ENCODE data around the gene PLCD1. TPM values are rescaled to one million over a fixed set of nuclear protein-coding genes. Genes with fewer than 3 reads are reported as not detected.

Gene PLCD1
- total RNA-seq, 1 experiment from 2014 or later = 13.5 TPM

GRCh38 chr3:38007754-38008090 lies 21.7 kb downstream of the PLCD1 start:
- Histone ChIP-seq H3K27ac (no peak overlapping the region), H3K9me3 (ENCODE audit: insufficient read depth, low read depth) (no peaks in the 10 kb centered on the region), H4K20me1 (ENCODE audit: insufficient read depth) (no peaks in the 10 kb centered on the region), H3K4me2 (no peak overlapping the region), H3K4me3 (no peak overlapping the region), H3K36me3 (ENCODE audit: low read depth) (no peaks in the 10 kb centered on the region), H3F3A (ENCODE audit: insufficient read depth, low read depth) (no peaks in the 10 kb centered on the region; the same call in 1 of the 2 replicates), H3K27me3 (ENCODE audit: insufficient read depth, low read depth) (no peaks in the 10 kb centered on the region), H3K4me1 (replicated peaks; ENCODE audit: insufficient read depth) (no peaks in the 10 kb centered on the region), H2AFZ (no peak overlapping the region), H3K9me2 (ENCODE audit: insufficient read depth) (no peaks in the 10 kb centered on the region), H3K79me2 (ENCODE audit: low read depth) (no peaks in the 10 kb centered on the region)
- TF ChIP-seq EZH2 (IDR thresholded peaks at IDR 0.05; ENCODE audit: low read depth) = no peak
- TF ChIP-seq CTCF (conservative IDR thresholded peaks at IDR 0.05) = no peak
- POLR2A ChIA-PET (ENCODE audit: unreplicated experiment) = no interaction called here
- BruUV-seq (replicated peaks) = no TSS peak
- CTCF ChIA-PET = no interaction called here
- intact Hi-C loops (cut with micrococcal nuclease; ENCODE audit: unreplicated experiment) = loop anchor here (10.0 kb wide), 1 partner anchor 337 kb away; the partner anchor contains the start of gene XYLB
- no peak for DNase-seq

GRCh38 chr3:38006445-38006995 lies 22.9 kb downstream of the PLCD1 start:
- no peaks in the 10 kb centered on the region for H3K9me3 ChIP-seq (ENCODE audit: insufficient read depth, low read depth)
- no peak for DNase-seq
- H3K36me3 ChIP-seq (ENCODE audit: low read depth) = no peaks in the 10 kb centered on the region
- no peak overlapping the region for H3K27ac ChIP-seq
- no peak overlapping the region for H3K4me2 ChIP-seq
- H3K4me3 ChIP-seq = no peak overlapping the region
- no peaks in the 10 kb centered on the region for H3K9me2 ChIP-seq (ENCODE audit: insufficient read depth)
- H3K4me1 ChIP-seq (replicated peaks; ENCODE audit: insufficient read depth) = no peaks in the 10 kb centered on the region
- H3K27me3 ChIP-seq (ENCODE audit: insufficient read depth, low read depth) = no peaks in the 10 kb centered on the region
- H3K79me2 ChIP-seq (ENCODE audit: low read depth) = no peaks in the 10 kb centered on the region
- no TSS peak for BruUV-seq (replicated peaks)
- no peak overlapping the region for H2AFZ ChIP-seq
- ChIA-PET POLR2A (ENCODE audit: unreplicated experiment) (no interaction called here), CTCF (interaction anchor here (0.6 kb wide), 1 partner anchor 208 kb away, joined by 16 read pairs; no protein-coding TSS in a partner anchor)
- H3F3A ChIP-seq (ENCODE audit: insufficient read depth, low read depth) = no peaks in the 10 kb centered on the region; the same call in 1 of the 2 replicates
- H4K20me1 ChIP-seq (ENCODE audit: insufficient read depth) = no peaks in the 10 kb centered on the region
- intact Hi-C loops (cut with micrococcal nuclease; ENCODE audit: unreplicated experiment) = loop anchor here (10.0 kb wide), 1 partner anchor 338 kb away; the partner anchor contains the start of gene XYLB
- TF ChIP-seq EZH2 (IDR thresholded peaks at IDR 0.05; ENCODE audit: low read depth) (no peak), CTCF (conservative IDR thresholded peaks at IDR 0.05) (no peak)

GRCh38 chr3:38006031-38006430 lies 23.4 kb downstream of the PLCD1 start:
- TF ChIP-seq CTCF (conservative IDR thresholded peaks at IDR 0.05) (no peak), EZH2 (IDR thresholded peaks at IDR 0.05; ENCODE audit: low read depth) (no peak)
- Histone ChIP-seq H2AFZ (no peak overlapping the region), H3K4me3 (no peak overlapping the region), H3K9me3 (ENCODE audit: insufficient read depth, low read depth) (no peaks in the 10 kb centered on the region), H3K27me3 (ENCODE audit: insufficient read depth, low read depth) (no peaks in the 10 kb centered on the region), H3K4me1 (replicated peaks; ENCODE audit: insufficient read depth) (no peaks in the 10 kb centered on the region), H4K20me1 (ENCODE audit: insufficient read depth) (no peaks in the 10 kb centered on the region), H3K27ac (no peak overlapping the region), H3K79me2 (ENCODE audit: low read depth) (no peaks in the 10 kb centered on the region), H3K36me3 (ENCODE audit: low read depth) (no peaks in the 10 kb centered on the region), H3F3A (ENCODE audit: insufficient read depth, low read depth) (no peaks in the 10 kb centered on the region; the same call in 1 of the 2 replicates), H3K9me2 (ENCODE audit: insufficient read depth) (no peaks in the 10 kb centered on the region), H3K4me2 (no peak overlapping the region)
- CTCF ChIA-PET = interaction anchor here (0.6 kb wide), 1 partner anchor 208 kb away, joined by 16 read pairs; no protein-coding TSS in a partner anchor
- POLR2A ChIA-PET (ENCODE audit: unreplicated experiment) = no interaction called here
- intact Hi-C loops (cut with micrococcal nuclease; ENCODE audit: unreplicated experiment) = loop anchor here (10.0 kb wide), 1 partner anchor 339 kb away; the partner anchor contains the start of gene XYLB
- BruUV-seq (replicated peaks) = no TSS peak
- no peak for DNase-seq
